GM21515 (cell line): ENCODE data around the gene STAC2.

Experiments used
- ATAC-seq: cut with Tn5 transposase; IDR thresholded peaks from one replicate; pipeline ENCODE4 v1.9.1; 2021; ENCODE audit not compliant: unreplicated experiment

Gene STAC2

DNA sequence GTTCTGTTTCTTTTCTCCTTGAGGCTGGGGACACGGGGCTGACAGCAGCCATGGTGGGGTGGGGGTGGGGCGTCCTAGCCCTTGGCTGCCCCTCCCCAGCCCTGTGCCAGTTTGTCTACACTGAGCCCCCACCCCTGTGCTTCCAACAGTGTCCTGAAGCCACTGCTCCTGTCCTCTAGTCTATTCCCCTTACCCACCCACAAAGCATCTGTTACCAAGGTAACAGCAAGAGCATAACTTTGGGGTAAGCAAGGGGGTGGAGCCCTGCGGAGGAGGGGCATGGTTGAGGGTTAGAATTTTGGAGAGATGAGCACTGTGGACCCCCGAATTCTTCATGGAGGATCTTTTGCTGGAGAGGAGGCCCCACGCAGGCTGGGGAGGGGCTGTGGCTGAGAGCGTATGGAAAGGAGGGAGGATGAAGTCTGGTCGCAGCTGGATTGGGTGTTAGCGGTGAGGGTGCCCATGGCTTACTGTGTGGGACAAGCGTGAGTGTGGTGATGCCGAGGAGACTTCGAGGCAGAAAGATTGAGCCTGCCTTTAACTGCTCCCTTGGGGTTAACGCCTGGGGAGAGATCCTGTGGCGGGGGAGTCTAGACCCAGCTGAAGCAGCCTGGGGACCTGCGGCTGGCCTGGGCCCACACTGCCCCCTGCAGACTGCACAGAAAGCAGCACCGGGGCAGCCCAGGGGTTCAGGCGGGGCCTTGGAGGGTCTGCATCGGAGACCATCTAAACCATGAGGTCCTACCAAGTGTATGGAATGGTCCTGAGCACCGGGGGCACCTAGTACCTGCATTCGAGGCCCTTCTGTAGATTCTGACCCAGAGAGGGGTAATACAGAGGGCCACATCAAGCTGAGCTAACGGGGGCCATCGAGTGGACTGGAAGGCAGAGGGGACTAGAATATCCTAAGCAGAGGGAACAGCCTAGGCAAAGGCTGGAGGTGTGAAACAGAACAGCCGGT, 6.1 kb upstream of the STAC2 start:
- no peak for ATAC-seq

DNA sequence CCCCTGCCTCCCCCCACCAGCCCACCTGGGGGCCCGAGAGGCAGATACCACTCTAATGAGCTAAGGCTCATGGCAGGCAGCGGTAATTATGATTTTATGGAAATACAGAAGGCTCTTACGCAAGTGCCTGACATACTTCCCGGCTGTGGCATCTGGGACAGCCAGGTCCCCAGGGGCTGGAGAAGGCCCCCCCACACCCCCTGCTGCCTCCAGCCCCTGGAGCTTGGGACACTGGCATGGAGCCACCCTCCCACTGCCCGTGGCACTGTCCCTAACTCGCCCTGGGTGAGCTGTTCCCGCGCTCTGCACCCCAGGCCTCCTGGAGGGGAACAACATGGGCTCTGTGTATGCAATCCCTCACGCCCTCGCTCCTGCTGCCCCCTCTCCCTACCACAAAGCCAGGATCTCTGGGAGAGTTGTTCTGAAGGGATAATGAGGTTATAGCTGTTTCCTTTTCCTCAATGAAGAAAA, 5.4 kb upstream of the STAC2 start:
- ATAC-seq: no peak

DNA sequence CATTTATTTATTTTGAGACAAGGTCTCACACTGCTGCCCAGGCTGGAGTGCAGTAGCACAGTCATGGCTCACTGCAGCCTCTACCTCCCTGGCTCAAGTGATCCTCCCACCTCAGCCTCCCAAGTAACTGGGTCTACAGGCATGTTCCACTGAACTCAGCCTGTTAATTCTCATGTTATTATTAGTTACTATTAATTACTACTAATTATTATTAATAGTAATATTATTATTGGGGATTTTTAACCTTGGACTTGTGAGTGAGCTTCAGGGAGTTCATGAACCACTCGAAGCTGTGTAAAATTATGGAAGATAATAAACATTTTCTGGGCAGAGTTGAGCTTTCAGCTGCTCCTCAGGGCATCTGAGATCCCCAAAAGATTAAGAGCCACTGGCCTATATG, 4.6 kb upstream of the STAC2 start:
- no peak for ATAC-seq

DNA sequence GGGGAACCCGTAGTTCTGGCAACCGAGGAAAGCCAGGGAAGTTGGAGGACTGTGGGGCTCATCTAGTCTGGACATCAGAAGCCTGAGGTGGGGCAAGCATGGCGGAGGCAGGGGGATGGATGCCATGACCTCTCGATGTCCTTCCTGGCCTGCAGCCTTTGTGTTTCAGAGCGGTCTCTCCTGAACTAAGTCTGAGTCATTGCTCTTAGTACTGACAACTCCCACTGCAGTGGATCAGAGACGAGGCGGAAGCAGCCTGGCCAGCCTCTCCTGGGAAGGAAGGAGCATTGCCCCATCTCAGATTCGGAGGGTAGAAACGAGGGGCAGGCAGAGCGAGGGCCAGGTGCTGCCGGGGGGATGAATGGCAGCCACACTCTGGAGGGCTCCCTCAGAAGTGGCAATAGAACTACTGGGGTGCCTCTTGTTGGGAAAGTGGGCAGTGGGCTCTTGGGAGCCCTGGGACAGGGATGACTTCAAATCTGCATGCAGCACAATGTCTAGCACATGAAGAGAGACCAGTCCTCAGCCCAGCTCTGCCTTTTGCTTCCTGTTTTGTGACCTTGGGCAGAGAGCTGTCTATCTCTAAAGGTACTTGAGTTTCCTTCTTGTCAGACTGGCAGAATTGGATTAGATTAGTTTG, 3.6 kb upstream of the STAC2 start:
- no peak for ATAC-seq

DNA sequence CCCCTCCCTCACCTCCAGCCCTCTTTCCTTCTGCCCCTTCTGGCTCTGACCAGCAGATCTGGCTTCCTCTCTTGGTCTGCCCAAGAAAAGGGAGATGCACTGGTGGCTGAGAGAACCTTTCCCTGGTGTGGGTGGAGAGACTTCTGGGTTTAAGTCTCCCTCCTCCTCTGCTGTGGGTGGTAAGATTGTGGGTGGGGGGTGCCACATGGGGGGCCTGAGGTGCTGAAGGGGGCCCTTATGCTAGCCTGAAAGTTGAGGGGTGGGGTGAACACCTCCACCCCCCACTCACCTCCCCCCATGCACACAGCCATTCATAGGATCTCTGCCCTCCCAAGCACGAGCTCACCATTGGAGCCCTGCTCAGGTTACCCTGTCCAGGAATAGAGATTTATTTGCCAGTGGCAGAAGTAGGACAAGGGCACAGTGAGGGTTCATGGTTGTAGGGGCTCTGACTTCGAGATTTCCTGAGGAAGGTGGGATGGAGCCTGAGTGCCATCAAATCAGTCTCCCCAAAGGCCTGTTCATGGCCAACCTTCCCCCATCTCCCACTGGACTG, 1.7 kb upstream of the STAC2 start:
- no peak for ATAC-seq

DNA sequence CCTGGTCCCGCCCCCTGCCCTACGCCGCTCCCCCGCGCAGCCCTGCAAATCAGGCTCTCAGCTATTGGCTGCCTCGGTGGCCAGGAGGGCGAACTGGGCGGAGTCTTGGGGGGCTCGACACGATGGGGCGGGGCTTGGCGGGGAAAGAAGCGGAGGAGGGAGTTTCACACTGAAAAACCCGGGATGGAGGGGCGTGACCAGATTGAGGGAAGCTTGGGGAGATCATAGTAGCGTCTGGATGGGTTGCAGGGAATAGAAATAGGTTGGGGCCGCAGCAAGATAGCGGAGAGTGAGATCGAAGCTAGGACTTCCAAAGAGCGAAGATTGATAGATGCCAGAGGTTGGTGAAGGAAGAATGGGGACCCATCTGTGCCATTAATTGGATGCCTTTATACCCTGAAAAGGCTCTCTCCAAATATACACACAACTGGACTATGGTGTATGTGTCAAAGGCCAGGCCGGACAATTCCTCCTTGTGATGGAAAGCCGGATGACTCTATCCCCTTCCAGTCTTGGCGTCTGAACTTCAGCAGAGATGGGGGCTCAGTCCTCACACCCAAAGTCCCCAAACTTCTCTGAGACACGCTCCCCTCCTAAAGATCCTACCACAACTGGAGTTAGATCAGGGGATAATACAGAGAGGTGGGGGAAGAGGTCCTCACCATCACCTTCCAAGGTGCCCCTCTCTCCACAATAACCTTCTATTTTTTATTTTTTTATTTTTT, 376 bp upstream of the STAC2 start:
- ATAC-seq: no peak

DNA sequence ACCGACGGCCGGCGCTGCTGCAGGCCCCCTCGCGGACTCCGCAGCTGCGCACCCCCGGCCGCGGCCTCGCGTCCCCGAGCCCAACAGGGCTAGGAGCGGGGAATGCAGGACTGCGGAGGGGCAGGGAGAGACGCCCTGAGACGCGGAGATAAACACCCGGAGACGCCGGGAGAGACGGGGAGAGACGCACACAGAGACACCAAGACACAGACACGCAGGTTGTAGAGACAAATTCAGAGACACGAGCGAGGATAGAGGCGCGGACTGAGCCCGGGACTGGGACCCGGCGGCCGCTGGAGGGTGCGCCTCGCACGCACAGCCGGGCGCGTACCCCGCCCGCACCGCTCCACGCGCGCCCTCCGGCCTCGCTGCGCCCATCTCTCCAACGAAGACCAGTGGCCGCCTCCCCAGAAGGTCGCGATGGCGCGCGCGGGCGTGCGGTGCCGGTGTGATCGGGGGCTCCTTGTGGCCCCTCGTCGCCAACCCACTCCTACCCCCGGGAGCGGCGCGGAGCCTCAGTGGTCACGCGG, 902 bp downstream of the STAC2 start:
- no peak for ATAC-seq

DNA sequence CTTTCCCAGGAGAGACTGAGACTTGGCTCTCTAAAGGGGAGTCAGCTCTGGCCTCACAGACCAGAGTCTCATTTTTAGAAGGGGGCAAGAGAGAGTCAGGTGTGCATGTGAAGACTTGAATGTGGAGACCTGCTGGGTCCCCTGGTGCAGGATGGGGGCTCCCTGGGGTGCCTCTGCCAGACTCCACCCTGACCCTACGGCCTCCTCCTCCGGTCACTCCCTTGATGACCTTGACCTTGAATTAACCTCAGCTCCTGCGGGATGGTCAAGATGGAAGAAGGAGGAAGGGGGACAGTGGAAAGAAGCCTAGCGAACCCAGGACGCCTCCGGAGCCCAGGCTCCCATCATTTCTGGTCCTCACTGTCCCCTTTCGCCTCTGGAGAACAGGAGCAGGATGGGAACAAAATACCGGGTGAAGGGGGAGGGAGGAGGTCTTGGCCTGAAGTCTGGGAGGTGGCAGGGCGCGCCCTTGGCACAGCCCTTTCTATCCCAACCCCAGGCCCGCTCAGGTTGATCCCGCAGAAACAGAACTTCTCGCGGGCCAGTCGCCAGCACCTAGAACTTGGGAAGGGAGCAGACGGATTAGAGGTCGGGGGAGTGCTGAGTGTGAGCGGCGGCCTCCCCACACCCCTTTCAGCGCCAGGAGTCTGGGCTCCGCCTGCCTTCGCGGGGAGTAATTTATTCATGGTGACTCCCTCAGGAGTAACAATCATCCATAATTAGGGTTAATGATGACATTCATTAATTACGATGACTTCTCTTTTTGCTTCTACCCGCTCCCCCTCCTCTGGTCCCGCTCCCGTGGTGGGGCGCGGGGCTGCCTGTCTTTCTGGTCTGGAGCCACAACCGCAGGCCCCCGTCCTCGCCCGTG, 1.6 kb downstream of the STAC2 start:
- no peak for ATAC-seq

DNA sequence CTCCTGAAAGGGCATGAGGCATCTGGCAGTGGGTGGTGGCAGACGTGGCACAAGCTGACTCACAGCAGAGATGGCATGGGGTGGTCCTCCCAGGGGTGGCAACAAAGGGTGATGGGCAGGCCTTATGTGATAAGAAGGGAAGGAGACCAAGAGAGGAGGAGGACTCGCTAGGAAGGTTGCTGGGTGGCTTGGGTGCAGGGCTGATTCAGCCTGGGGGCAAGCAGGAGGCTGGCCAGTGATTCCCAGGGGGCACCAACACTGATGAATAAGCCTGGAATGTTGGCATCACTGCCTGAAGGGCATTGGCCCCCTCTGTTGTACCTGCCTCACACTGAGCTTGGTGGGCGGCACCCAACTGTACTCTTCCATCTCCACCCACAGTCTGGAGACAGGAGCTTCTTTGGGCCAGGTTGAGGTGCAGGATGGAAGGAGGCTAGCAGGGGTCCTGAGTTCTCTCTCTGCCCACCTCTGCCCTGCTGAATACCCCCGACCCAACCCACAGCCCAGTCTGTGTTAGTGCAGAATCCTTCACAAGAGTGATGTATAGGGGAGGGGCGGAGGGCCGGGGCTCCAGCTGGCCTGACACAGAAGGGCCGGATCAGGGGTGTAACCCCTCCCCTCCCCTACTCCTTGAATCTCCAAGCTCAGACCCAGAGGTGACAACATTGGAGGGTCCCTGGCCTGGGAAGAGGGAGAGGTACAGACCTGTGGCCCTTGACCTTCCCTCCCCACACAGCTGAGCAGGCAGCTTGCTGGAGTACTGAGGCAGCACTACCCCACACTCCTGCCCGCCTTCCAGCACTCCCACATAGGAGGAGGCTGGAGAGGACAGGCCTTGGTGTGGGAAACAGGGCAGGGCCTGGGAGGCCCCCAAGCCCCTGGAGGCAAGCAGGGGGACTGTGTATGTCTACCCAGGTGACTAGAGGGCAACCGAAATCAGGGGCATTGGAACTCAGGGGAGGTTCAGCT, 2.6 kb downstream of the STAC2 start:
- no peak for ATAC-seq

DNA sequence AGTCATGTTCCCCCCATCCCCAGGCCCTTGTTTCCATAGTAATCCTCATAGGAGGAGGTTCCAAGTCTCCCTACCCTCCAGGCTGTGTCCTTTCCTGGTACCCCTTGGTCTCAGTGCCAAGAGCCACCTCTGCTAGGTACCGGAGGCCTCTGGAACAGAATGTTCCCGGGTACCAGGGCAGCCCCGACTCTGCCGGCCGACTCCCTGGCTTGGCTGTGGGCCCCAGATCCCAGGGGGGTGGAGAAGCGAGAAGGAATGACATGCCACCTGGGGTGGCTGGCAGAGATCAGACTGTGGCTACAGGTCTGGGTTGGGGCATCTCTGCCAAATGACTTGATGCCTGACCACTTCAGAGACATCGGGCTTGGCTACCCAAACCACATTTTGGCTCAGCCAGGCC, 3.6 kb downstream of the STAC2 start:
- ATAC-seq: no peak

DNA sequence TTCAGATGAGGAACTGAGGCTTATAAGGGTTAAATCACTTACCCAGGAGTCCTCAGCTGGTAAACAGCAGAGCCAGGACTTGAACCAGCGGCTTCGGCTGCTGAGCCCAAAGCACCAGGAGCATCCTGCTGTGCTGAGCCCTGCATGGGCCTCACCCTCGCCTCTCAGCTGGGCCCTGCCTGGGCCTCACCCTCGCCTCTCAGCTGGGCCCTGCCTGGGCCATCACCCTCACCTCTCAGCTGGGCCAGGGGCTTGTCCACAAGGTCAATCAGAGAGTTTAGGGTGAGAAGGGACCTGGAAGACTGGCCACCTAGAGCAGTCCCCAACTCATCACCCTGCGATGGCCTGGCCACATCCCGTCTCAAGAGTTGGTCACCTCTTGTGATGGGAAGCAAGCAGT, 4.2 kb downstream of the STAC2 start:
- no peak for ATAC-seq

DNA sequence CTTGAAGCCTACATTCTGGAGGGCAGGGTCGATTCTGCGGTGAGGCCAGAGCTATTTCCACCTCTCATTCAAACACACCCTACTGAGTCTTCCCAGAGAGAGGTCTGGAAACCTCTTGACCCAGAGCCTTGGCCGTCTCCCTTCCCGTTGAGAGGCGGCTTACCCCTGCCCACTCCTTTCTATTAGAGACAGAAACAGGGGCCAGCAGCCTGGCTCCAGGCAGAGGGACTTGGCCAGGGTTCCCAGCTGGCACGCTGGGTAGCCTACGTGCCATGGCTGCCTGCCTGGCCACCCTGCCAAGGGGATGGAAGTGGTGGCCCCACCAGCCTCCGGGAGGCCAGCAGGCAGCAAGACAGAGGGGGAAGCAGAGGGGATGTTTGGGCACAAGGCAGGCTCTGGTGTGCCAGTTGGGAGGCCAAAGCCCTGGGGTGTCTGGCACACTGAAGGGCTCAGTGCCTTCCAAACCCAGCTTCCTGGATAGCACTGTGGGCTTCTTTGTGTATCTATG, 6.0 kb downstream of the STAC2 start:
- ATAC-seq: no peak

DNA sequence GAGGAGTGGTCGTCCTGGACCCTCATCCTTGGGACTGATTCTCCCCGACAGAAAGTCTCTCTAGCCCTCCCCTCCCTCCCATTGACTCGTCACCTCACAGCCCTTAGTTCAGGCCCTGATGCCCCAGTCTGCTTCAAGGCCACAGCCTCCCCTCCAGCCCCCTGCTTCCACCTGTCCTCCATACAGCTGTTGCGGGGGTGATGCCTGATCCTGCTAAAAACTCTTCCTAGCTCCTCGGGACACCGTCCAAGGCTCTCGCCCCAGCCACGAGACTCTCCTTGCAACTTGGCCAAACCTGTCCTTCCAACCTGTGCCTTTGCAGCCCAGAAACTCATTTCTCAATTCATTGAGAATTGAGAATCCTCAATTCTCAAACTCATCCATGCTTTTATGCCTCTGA, 6.8 kb downstream of the STAC2 start:
- no peak for ATAC-seq

DNA sequence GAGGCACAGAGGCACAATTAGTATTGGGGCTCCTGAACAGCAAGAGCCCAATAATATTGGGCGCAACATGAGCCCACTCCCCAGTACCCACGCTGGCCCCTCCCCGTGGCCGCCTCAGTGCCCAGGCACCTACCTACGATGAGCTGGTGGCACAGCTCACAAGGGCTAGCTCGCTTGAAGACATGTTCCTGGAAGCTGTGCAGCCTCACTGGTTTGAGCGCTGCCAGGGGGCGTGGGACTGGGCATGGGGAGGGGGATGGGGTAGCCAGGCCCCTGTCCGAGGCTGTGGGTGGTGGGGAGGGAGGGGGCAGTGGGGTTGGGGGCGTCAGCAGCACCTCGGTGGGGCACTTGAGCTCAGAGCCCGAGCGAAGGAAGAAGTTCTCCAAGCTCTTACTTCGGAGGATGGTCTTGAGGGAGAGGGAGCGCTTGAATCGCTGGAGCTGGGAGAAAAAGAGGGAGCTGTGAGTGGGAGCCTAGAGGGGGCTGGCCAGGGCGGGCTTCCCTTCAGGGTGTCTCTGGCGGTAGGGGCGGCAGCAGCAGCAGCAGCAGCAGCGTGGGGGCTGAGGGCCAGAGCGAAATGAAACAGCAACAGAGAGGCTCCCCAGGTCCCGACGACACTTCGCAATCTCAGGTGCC, 7.9 kb downstream of the STAC2 start:
- no peak for ATAC-seq

DNA sequence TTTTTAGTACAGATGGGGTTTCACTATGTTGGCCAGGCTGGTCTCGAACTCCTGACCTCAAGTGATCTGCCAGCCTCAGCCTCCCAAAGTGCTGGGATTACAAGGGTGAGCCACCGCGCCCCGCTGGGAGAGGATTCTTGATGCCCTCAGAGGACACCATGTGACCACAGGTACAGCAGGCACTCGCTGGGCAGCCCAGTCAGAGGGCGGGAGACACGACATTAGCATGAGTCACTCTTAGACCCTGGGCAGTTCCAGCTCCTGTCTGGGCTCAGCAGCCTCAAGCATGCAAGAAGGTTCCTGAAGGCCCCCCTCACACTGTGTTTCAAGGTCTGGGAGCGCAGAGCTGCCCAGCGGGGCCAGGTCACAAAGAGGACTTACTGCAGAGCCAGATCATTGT, 11.9 kb downstream of the STAC2 start:
- no peak for ATAC-seq

DNA sequence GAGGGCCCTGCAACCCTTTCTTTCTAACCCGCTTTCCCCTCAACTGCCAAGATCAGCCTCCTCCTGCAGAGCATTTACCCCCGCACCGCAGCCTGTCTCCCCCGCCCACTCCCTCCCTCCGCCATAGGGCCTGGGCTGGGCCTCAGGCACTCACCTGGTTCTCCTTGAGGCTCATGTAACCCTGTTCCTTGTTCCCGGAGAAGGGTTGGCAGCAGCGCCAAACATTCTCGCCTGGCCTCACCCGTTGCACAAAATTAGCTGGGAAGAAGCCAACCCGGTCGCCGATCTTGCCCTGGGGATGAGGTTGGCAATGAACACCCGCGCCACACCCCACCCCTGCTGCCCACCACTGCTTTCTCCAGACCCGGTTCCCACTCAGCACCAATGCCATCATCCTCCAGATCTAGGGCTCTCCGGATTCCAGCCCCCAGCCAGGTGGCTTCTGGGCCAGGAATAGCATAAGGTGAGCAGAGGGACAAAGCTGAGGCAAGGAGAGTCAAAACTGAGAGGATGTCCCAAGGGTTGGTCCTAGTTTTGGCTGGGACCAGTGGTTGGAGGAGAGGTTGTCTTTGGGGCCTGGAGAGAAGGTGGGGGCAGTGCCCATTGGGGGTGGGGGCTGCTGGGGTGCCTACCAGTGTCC, 12.8 kb downstream of the STAC2 start:
- no peak for ATAC-seq

DNA sequence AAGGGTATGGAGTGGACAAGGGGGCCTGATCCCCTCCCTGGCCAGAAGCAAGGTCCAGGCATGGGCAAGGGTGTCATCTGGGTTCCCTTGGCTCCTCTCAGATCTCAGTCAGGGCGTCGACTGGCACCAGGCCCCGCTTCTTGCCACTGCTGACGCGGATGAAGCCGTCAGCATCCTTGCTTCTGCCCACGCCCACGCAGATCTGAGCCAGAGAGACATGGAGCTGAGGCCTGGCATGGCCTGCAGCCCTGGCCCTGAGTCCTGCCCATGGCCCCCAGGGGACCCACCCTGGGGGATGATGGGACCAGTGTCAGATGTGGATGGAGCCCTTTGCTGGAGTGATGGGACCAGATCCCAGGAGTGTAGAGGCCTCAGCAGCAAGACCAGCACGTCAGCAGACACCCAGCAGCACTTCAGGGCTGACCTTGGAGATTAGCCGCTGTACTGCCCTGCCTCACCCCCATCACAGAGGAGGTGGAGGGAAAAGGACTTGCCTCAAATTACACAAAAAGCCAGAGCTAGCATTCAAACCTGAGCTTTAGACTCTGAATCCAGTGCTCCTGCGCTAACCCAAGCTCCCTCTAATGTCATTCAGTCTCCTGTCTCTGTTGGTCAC, 13.4 kb downstream of the STAC2 start:
- no peak for ATAC-seq

DNA sequence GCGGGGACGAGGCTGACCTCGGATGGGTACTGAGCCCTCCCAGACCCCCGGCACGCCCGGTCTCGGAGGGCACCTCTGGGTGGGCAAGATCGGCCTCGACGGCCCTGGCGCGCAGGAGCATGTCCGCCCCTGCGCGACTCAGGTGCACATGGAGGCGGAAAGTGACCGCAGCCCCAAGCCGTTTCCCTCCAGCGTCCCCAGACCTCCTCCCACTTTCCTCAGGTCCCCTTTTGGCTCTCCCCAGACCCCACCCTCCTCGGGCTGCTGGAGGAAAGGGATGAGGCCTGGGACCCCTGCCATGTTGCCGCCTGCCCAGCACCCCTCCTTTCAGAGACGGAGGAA, 15.7 kb downstream of the STAC2 start:
- no peak for ATAC-seq
